ENCODE data around the gene RSL1D1. TPM values are rescaled to one million over a fixed set of nuclear protein-coding genes. Genes with fewer than 3 reads are reported as not detected.
A peak's percentile ranks its signal among the peaks of the same experiment; 100 is the strongest.

The RSL1D1 gene
- total and polyA plus RNA-seq, 11 donors: 38.3 to 125 (median 88.1) TPM

DNA sequence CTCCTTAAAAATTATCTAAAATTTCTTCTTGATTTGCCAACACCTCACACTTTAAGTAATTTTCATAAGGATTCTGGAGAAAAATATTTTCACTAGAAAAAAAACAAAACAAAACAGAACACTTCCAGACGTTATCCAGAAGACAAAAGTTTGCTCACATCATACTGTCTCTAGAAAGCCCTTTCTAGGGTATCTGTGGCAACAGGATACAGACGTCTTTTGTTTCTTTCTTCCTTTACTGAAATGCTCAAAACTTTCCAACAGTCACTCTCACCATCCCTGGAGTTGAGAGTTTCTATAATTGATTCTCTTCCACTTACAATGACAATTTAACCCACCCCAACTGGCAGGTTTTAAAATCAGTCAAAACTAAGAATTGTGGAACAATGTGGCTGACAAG lies 56.9 kb downstream of the RSL1D1 start:
- 9 to 29% (median 15%) methylated on average over 2 of the region's 2 CpGs for WGBS, 4 donors
- TF ChIP-seq, protein P1, sequence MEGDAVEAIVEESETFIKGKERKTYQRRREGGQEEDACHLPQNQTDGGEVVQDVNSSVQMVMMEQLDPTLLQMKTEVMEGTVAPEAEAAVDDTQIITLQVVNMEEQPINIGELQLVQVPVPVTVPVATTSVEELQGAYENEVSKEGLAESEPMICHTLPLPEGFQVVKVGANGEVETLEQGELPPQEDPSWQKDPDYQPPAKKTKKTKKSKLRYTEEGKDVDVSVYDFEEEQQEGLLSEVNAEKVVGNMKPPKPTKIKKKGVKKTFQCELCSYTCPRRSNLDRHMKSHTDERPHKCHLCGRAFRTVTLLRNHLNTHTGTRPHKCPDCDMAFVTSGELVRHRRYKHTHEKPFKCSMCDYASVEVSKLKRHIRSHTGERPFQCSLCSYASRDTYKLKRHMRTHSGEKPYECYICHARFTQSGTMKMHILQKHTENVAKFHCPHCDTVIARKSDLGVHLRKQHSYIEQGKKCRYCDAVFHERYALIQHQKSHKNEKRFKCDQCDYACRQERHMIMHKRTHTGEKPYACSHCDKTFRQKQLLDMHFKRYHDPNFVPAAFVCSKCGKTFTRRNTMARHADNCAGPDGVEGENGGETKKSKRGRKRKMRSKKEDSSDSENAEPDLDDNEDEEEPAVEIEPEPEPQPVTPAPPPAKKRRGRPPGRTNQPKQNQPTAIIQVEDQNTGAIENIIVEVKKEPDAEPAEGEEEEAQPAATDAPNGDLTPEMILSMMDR (IDR thresholded peaks at IDR 0.05): no peak
- no peak for TF ChIP-seq POLR2A (IDR thresholded peaks at IDR 0.05)
- Histone ChIP-seq H3K9me3 (no peaks in the 10 kb centered on the region), H3K36me3 (peaks cover 0 to 34% (median 14%) of the 10 kb centered on the region in 9 donors), H3K4me3 (no peak overlapping the region), H3K4me1 (peaks cover 8 to 81% (median 62%) of the 10 kb centered on the region in 12 donors), H3K27ac (peak overlapping the region in 5 of 12 donors; percentile 14 to 99 (median 30)), H3K27me3 (no peaks in the 10 kb centered on the region)
- DNase-seq: no peak
- intact Hi-C loops (cut with DNase I): loop anchor here in 4 of 10 donors (5.0 to 10.0 kb wide), 3 partner anchors 42 to 130 kb away; partner anchors contain the start of genes TXNDC11 (in 2 of the 4) and SNN (in 1 of the 4)
- no peak for ATAC-seq

DNA sequence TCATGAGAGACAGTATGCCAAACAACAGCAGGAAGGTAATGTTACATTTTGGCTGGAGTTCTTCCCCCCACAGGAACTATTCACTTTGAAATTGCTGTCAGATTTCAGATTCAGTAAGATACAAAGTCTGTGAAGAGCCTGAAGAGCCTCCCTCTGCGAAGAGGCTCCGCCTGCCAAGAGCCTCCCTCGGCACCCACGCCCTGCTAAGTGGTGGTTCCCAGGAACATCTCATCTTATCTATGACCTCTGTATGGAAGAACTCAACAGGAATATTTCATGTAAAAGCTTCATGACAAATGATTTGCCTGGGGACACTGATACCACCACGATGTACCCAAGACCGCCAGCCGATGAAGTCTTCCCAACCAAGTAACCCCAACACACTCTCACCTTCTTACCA lies 57.5 kb downstream of the RSL1D1 start:
- WGBS, 4 donors: 40 to 53% (median 48%) methylated on average over 7 of the region's 7 CpGs
- intact Hi-C loops (cut with DNase I): loop anchor here in 4 of 10 donors (5.0 to 10.0 kb wide), 3 partner anchors 42 to 129 kb away; partner anchors contain the start of genes TXNDC11 (in 2 of the 4) and SNN (in 1 of the 4)
- DNase-seq (peak in 1 of 5 donors; percentile 39), ATAC-seq (no peak)
- Histone ChIP-seq H3K4me3 (no peak overlapping the region), H3K9me3 (no peaks in the 10 kb centered on the region), H3K27ac (peak overlapping the region in 5 of 12 donors; percentile 14 to 99 (median 30)), H3K4me1 (peaks cover 8 to 81% (median 56%) of the 10 kb centered on the region in 12 donors), H3K27me3 (no peaks in the 10 kb centered on the region), H3K36me3 (peaks cover 0 to 34% (median 14%) of the 10 kb centered on the region in 9 donors)
- TF ChIP-seq POLR2A (IDR thresholded peaks at IDR 0.05): no peak
- TF ChIP-seq, protein P1 (IDR thresholded peaks at IDR 0.05): no peak

DNA sequence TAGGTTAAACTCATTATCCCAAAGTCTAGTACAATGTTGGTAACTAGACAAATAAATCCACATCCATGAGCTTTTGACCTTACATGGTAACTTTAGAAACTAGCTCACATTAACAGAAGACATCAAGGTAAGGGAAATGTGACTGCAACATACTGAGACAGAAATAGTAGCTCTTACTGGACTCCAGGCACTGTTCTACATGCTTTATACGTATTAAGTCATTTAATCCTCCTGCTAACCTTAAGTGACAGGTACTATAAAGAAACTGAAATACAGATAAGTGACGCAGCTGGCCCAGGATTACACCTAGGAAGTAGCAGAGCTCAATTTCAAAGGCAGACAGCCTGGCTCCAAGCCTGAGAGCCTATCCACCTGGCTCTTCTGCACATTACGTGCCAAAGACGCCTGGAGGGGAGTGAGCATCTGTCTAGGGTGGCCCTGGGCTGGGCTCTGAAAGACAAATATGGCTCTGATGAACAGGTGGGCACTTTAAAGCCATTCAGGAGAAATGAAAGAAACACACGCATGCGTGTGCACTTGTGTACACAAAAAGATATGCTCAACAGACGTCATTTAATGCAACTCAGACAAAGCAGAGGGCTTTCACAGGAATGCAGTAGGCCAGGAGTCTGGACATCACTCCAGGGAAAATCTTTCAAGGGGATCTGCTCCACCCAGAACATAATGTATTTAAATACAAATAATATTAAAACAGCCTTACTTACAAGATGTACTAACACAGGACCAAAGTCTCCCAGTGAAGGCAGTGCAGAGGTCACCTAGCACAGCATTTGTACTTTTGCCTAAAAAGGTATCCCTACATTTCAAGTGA lies 58.7 kb downstream of the RSL1D1 start:
- Histone ChIP-seq H3K27me3 (no peaks in the 10 kb centered on the region), H3K36me3 (peaks cover 0 to 34% (median 14%) of the 10 kb centered on the region in 9 donors), H3K4me3 (no peak overlapping the region), H3K4me1 (peaks cover 4 to 75% (median 48%) of the 10 kb centered on the region in 12 donors), H3K27ac (peak overlapping the region in 6 of 12 donors; percentile 11 to 46 (median 30)), H3K9me3 (no peaks in the 10 kb centered on the region)
- DNase-seq (peak in 1 of 5 donors; percentile 27), ATAC-seq (no peak)
- intact Hi-C loops (cut with DNase I): loop anchor here in 4 of 10 donors (5.0 to 10.0 kb wide), 3 partner anchors 40 to 128 kb away; partner anchors contain the start of genes TXNDC11 (in 2 of the 4) and SNN (in 1 of the 4)
- WGBS, 4 donors: 55 to 70% (median 60%) methylated on average over 7 of the region's 7 CpGs
- TF ChIP-seq, protein P1 (IDR thresholded peaks at IDR 0.05): no peak
- no peak for TF ChIP-seq POLR2A (IDR thresholded peaks at IDR 0.05)

Measured in heart left ventricle (tissue), 16 donors.